Hematopoietic multipotent progenitor cell treated with erythropoietin and hydrocortisone succinate and interleukin-3 and kit ligand, for 6 days (in vitro differentiated cells): Measurements from ENCODE around the gene AP1B1.

Experiments used
- DNase-seq: peaks from one replicate; pipeline ENCODE4 v3.0.0-alpha.2; 2015

AP1B1 gene

DNA sequence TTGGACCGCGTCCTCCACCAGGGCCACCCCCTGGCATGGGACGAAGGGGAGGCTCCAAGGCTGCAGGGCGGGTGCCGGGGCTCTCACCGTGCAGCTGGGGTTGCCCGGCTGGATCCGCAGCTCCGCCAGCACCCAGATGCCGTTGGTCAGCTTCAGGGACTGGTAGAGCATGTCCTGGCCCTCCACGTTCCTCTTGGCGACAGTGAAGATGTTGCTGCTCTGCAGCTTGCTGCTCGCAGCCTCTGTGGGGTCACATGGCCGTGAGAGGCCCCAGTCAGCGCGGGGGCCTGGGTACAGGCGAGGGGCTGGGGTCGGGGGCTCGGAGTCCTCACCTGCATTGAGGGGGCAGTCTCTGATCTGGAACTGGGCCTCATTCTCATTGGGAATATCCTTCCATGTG lies 58.1 kb downstream of the AP1B1 start:
- no peak for DNase-seq

DNA sequence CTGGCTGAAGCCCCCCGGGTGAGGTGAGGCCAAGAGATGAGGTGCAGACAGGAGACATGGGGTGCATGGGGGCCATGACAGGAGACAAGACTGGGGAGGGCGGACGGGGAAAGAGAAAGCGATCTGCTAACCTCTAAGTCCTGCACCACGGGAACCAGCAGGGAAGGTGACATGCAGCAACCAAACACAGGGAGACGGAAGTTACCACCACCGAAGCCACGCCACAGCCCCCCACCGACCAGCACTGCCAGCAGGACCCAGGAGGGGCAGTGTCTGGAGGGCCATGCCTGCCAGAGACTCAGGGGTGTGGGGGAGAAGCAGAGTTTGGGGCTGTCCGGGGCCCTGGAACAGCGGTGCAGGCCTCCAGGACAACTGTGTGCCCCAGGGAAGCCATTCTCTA lies 58.8 kb downstream of the AP1B1 start:
- no peak for DNase-seq

DNA sequence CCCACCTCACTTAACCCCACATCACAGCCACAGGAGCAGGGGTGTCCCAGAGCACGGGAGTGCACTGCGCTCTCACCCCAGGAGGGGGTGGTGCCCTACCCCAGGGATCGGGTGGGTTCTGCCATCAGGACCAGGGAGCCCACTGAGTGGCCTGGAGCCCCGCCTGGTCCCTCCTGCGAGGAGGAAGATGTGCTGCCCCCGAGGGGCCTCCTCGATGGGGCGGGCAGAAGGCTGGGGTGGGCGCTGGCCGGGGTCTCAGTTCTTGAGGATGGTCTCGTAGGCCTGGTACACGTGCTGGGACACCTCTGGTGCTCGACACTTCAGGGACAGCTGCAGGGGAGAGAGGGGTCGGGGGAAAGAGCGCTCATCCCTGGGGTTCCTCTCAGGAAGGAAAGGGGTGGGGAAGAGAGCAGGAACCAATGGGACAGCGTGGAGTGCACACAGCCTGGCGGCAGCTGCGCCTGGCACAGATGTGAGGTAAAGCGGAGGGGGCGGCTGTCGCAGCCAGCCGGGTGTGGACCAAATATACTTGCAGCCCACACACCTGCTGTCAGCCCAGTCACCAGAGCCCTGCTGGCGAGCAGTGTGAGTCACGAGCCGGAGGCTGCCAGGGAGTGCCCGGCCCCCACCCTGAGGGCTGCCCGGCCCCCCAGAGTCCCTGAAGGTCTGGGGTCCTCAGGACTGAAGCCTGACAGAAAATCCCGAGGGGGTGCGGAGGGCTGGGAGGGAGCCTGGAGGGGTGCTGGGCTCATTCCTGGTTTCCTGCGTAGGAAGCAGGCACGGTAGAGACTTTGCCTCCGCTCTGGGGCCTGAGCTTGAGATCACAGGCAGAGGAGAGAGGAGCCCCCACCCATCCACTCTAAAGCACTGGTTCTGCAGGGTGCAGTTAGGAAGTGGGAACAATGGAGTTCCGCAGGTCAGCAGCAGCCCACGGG lies 59.5 kb downstream of the AP1B1 start:
- no peak for DNase-seq

DNA sequence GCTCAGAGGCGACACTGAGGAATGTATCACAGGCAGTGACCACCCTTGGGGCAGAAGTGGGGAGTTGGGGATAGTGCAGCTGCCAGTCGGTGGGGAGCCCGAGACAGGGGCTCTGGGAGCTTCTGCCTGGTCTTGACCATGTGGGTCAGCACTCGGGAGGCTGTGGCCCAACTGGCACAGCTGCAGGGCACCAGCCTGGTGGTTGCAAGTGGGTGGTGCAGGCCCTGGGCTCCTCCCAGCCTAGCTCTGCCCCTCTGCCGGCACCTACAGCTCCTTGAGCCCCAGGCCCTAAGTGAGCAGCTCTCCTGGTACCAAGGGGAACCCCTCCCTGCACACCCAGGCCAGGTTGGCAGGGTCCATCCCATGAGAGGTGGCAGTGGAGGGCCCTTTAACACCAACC lies 60.3 kb downstream of the AP1B1 start:
- no peak for DNase-seq

DNA sequence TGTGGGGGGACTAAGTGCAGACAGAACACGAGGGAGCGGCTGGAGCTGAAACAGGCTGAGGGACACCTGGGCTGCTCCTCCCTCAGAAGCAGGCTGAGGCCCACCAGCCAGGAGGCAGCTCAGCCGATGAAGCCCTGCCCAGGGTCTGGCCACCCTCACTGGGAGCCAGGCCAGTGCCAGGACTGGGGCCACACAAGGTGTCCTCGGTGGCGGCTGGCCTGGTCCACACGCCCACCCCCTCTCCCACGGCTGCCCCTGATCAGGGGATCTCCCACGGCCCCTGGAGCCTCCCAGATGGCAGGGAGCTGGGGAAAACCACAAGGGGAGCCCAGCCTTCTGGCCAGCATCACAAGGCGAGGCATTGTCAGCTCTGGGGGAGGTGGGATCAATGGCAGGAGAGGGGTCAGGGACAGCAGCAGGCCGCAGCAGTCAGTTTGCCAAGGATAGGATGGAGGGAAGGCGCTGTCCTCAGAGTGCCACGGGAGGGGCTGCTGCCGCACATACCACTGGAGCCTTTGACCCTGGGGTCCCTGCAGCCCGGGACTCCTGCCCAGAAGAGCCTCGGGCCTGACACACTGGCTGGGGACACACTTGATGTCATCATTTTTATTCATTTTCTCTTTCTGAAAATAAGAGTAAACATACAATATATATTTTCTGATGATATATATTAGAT lies 61.1 kb downstream of the AP1B1 start:
- no peak for DNase-seq

DNA sequence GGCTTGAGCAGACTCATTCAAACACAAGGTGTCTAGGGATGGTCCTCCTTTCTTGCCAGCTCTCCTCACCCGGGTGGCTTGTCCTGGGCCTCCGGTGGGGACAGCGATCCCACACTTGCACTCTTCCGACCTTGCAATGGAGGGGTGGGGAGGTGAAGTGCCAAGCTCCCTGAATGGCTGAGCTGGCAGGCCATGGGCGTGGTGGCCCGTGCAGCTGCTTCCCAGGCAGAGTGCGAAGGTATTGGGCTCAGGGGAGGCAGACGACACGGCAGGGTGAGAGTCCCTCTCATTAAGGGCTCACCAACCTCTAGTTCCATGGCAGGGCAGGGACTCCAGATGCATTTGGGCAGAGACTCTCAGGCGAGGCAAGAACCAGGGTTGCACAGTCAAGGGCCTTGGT lies 61.9 kb downstream of the AP1B1 start:
- DNase-seq: no peak

DNA sequence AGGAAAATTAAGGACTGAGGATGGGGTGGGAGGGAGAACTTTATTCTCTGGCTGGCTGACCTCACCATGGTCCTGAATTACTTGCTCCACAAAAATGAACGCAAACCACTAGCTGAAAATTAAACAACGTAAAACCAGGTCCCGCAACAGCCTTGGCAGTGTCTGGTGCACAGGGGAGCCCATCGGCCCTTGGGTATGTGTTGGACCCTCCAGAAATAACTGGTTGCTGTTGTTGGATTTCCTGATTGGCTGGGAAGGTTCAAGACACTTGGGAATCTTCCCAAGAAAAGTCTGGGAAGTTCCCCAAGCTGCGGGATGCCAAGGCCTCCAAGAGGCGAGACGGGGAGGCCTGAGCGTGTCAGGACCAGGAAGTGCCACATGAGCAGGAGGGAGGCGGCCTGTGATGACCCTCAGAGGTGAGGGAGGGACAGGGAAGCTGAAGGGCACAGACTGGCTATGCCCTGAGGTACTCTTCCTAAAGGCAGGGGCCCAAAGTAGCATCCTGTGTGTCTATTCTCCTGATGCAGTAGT lies 62.5 kb downstream of the AP1B1 start:
- DNase-seq: no peak

DNA sequence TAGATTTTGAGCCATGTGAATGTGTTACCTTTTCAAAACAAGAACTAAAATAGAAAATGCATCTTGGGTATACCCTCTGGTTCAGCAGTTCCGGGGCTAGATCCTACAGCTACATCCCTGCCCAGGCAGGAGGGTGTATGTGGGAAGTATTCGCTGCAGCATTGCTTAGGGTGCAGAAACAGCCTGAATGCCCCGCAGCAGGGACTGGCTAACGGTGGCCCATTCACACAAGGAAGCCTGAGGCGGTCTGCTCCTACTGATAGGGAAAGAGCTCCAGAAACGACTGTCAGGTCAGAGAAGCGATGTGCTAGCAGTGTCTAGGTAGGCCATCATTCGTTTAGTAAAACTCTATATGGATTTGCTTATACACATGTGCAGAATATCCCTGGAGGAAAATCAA lies 63.0 kb downstream of the AP1B1 start:
- DNase-seq: no peak

DNA sequence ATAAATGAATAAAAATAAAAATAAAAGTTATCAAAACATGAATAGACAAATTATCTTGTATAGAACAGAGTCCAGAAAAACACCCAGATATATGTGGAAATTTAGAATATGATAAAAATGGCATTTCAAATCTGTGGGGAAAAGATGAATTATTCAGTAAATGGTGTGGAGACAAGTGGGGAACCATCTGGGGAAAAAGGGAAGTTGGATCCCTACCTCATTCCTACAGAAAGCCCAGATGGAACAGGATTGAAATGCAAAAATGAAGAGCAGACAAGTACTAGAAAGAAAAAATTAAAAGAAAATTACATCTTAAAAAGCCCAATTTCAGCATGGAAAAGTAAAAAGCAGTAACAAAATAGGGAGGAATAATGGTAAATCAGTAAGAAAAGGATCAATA lies 64.7 kb downstream of the AP1B1 start:
- no peak for DNase-seq

DNA sequence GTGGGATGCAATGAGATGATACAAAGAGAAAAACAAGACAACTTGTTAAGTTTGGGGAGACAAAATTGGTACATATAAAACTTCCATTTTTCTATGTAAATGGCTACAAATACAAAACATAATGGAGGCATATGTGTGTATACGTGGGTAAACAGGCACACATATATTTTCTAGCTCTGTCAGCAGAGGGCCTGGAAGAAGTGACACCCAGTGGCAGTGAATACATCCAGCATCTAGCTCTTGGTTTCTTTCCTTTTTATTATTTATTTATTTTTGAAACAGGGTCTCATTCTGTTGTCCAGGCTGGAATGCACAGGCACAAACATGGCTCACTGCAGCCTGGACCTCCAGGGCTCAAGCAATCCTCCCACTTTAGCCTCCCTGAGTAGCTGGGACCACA lies 67.8 kb downstream of the AP1B1 start:
- peak; percentile 51 for DNase-seq

DNA sequence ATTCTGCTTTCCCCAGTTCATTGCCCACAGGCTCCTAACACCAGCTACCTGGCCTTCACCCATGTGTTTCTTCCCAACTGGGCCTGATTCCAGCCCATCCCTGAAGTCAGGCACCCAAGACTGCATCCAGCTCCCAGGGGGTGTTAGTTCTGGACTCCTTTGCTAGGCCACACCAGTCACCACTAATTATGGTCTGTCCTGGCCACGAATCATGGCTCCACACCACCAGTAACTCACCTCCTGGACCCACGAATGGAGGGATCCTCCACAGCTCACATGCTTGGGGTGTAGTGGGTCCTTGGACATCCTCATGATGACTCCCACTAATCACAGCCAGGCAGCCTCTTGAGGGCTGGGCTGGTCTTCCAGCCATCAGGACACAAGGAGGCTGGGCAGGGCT lies 69.3 kb downstream of the AP1B1 start:
- no peak for DNase-seq

DNA sequence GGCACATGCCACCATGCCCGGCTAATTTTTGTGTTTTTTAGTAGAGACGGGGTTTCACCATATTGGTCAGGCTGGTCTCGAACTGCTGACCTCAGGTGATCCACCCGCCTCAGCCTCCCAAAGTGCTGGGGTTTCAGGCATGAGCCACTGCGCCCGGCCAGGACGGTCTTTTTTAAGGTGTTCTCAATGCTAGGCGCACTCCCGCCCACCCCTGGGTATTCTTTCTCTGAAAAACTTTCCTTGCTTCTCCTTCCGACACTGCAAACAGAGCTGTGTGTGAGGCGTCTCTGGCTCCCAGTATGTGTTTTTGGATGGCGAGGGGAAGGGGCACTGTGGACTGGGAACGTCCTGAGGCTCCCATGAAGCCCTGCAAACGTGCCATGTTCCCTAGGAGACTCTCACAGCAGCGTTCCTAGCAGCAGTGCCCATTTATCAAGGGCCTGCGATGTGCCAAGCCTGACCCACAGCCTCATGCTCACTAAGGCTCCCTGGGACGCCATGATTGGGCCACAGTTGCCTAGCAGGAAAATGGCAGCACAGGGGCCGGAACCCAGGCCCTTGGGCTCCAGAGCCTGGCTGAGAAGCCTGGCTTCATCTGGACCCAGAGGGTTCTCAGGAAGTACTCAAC lies 70.4 kb downstream of the AP1B1 start:
- no peak for DNase-seq

DNA sequence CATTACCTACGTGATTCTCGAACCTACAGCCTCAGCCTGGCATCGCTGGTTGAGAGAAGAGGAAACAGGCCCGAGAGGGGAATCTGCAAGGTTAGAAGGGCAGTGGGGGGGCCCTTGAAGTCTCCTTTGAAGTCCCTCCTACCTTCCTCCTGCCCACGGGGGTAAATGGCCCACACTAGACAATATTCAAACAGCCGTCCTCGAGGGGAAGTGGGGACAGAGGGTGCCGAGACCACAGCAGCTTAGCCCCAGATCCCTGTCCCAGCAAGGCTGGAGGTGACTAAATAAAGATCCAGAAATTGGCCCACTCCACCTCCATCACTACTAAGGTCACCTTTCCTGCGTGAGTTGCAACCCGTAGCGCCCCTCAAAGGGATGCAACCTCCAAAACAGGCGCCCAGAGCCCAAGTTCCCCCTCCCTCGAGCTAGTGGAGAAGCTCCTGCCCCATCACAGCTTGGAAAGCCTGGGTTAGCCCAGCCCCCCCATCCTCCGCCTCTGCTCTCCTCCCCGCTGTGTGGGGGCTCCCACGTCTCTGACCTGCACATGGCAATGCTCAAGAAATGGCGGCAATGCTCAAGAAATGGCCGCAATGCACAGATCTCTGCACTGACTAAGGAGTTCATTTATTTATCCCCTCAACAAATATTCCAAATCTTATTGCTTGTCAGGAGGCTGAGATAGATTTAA lies 72.1 kb downstream of the AP1B1 start:
- no peak for DNase-seq

DNA sequence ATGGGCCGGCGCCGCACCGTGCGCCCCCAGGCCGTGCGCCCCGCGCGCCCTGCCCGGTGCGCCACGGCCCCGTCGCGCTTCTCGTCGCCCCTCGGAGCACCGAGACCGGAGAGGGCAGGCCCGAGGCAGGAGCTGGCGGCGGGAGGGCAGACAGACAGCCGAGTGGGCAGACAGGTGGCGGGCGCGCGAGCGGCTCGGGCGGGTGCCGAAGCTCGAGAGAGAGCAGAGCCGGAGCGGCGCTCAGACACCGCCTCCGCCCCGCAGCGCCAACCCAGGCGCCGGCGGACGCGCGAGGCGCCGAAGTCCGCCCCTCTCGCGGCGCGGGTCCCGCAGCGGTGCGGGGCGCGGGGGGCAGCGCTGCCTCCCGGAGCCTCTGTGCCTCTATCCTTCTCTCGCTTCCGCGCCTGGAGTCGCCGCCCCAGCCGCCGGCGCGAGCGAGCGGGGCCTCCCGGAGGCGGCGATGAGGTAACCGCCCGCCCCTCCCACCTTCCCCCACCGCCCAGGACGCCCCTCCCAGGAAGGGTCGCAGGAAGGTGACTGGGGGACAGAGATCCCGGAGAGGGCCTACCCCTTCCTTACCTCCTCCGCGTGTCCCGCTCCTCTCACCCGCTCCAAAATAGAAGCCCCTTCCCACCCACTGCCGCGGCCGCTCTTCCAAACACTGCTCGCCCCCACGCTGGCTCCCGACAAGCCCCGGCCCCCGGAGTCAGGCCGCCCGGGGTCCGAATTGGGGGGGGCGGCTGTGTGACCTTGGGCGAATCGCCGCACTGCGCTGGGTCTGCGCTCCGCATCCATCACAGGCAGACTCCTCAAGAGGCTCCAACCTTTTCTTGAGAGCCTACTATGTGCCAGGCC lies 72.9 kb downstream of the AP1B1 start, which contains the start of gene RASL10A:
TSS of gene RASL10A (minus strand) at position 412 of the 855 bp plus-strand sequence. CDS start 451 bp downstream, outside the sequence.
- DNase-seq: peak; percentile 43

DNA sequence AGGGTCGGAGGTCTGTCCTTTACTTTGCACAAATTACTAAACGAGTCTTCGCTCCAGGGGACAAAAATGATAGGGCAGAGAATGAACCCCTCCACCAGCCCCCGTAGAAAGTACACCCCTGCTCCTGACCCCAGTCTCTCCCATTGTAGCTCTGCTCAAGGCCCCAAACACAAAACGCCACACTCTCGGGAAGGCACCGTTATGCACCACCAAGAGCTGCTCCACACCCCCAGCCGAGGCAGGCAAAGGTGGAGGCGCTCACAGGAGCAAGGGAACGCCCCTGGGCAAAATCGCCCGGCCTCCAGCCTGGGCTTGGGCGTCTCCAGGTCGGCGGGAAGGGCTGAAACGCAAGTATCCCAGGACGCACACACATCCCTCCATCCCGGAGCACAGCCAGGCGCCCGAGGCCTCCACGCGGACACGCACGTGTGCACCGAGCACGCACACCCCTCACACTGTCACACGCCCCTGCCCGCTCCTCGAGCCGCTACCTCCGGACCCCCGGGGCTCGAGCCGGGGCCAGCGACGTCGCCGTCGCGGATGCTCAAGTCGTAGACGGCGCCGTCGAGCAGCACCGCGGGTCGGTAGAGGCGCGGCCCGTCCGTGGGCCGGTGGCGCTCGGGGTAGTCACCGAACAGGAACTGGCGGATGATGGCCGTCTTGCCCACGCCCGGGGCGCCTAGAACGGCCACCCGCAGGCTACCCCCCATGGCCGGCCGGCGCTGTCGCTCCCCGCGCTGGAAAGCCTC lies 73.7 kb downstream of the AP1B1 start:
- peak; percentile 49 for DNase-seq

DNA sequence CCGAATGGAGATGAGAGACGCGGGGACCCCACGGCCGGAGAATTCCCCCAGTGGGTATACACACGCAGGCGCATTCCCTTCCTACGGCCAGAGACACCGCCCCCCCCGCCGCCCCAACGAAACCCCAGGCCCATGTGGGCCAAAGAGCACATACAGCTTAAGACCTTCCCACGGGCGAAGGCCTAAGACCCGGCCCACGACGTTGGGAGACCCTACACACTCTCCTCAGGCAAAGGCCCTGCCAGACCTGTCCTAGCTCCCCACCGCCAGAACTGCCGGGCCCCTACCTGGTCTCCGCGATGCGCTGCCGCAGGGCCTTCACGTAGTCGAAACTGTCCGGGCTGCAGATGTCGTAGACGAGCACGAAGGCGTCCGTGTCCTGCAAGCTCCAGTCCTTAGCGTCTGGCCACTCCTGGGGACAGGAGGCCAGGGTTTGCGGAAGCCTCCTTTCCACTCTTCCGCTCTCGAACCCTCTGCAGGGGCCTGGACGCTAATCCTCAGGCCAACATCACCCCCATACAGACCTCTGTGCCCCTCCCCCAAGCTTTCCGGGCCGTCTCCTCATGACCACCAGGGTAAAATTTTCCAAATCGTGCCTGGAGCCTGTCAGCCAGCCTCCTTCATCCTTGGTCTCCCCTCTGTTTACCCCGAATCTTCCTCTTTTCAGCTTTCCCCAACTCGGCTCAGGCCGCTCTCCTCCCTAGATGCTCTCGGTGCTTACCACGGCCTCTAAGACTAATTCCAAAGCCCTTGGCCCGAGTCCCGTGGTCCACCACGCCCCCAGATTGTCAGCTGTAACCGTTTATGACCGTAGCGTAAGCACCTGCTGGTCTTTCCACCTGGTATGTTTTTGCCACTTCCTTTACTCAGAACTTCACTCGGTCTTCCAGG lies 74.5 kb downstream of the AP1B1 start:
- peak; percentile 36 for DNase-seq

DNA sequence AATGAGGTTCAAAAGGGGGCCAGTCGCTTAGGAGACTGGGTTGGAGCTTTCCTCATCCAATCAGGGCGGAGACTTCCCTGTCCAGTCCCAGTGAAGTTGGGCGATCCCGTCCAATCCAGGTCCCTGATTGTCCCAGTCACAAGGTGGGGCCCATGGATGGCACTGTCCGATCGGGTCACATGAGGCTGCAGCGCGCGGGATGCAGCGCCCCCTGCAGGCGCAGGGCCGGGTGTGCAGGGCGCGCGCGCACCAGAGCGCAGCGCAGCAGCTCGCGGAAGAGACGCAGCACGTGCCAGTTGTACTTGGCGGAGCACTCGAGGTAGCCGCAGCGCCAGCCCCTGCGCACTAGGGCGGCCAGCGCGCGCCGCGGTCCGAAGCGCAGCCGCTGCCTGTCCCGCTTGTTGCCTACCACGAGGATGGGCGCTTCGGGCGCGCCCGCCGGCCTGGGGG lies 75.2 kb downstream of the AP1B1 start:
- DNase-seq: peak; percentile 79

DNA sequence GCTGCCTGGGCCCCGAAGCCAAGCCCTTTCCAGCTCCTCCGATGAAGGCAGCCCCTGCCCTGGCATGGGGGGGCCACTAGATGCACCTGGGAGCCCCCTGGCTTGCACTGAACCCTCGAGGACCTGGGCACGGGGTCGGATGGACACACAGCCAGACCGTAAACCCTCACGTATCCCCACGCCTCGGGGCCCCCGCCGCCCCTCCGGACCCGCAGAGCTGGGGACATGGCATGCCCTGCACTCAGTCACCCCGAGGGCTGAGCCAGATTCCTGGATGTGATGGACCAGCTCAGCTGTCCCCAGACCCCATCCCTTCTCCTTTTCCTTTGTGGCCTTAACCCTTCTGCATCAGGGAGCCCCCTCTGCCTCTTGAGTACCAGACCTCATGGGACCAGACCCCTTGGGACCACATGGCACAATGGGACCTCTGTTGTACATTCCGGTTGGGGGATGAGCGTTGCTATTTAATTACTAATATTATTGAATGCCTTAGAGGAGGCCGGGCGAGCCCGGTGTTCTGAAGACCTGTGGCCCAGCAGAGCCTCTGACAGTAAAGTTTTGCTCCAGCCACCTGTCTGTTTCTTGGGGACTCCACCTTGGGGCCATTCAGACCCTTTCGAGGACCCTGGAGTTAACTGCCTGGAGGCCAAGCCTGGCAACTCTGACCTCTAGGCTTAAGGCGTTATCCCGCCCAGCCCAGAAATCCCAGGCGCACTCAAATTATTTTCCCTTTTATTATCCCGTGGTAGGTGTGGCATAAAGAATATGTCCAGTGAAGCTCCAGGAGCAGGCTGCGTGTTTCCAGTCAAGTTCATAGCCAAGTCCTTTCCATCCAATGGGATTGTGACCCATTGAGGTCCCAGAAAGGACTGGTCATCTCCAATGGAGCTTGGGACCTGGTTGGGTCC lies 75.9 kb downstream of the AP1B1 start:
- DNase-seq: no peak
